Vagina (tissue), 2 donors: ENCODE results near the gene CUL4B. TPM values are rescaled to one million over a fixed set of nuclear protein-coding genes. Genes with fewer than 3 reads are reported as not detected.

Experiments
- DNase-seq, 2 donors: peaks; one replicate each; pipeline ENCODE4 v3.0.0-alpha.2; 2017; ENCODE audit errors: extremely low spot score in 2 of 2
- H3K27ac ChIP-seq: fragments of 200-600 bp; sonication (generic); one replicate; pipeline ENCODE4 v1.5.1; 2019
- H3K27me3 ChIP-seq: fragments of 200-600 bp; sonication (generic); one replicate; pipeline ENCODE4 v1.5.1; 2019
- H3K36me3 ChIP-seq, 2 donors: fragments of 200-600 bp; sonication (generic); one replicate each; pipeline ENCODE4 v1.5.1; 2017 to 2019
- H3K4me1 ChIP-seq: fragments of 200-600 bp; sonication (generic); one replicate; pipeline ENCODE4 v1.5.1; 2019
- H3K4me3 ChIP-seq, 2 donors: fragments of 200-600 bp; sonication (generic); 1 replicate in 1 of 2; 2 replicates in 1 of 2; pipeline ENCODE4 v1.5.1; 2016 to 2019
- H3K9me3 ChIP-seq: fragments of 200-600 bp; sonication (generic); one replicate; pipeline ENCODE4 v1.5.1; 2019
- CTCF ChIP-seq, 3 experiments: fragments of 450-650 bp in 2 of 3; fragments of 200-600 bp in 1 of 3; sonication (generic) in 1 of 3; IDR thresholded peaks; one replicate each; pipeline ENCODE4 v1.5.1; 2017 to 2019; ENCODE audit warnings: antibody characterized with exemption in 3 of 3, mild to moderate bottlenecking in 2 of 3, moderate library complexity in 2 of 3
- POLR2A ChIP-seq, 2 donors: fragments of 450-650 bp; IDR thresholded peaks; one replicate each; pipeline ENCODE4 v1.6.1; 2017; ENCODE audit warnings: antibody characterized with exemption in 2 of 2, mild to moderate bottlenecking in 2 of 2, moderate library complexity in 2 of 2
- POLR2AphosphoS5 ChIP-seq, 2 donors: sonication (generic); formaldehyde crosslinking; IDR thresholded peaks; one replicate each; pipeline ENCODE4 v1.9.0; 2017; ENCODE audit warnings: antibody characterized with exemption in 2 of 2, mild to moderate bottlenecking in 2 of 2, low read depth in 1 of 2; ENCODE audit not compliant: insufficient read depth in 1 of 2
- intact Hi-C: fragments of 100-400 bp; cut with DNase I; formaldehyde crosslinking; loops from one replicate; pipeline ENCODE4 v1.15.1; 2023
- total RNA-seq: library from RNA; depleted of rRNA; stranded (reverse); fragments of >200 nt; gene quantifications from one replicate; pipeline ENCODE4 v1.2.3, GENCODE V29; 2016

The CUL4B gene
- total RNA-seq, 1 donor from 2014 or later, result 31.7 TPM

GRCh38 chrX:120522820-120523219, 37.9 kb downstream of the CUL4B start:
- no peak for DNase-seq
- Histone ChIP-seq H3K36me3 (peaks cover 0 to 12% of the 10 kb centered on the region in 2 donors), H3K27me3 (no peaks in the 10 kb centered on the region), H3K4me3 (no peak overlapping the region), H3K9me3 (no peaks in the 10 kb centered on the region), H3K4me1 (no peaks in the 10 kb centered on the region), H3K27ac (no peak overlapping the region)
- TF ChIP-seq POLR2AphosphoS5 (IDR thresholded peaks at IDR 0.05; ENCODE audit: insufficient read depth in 1 of 2, low read depth in 1 of 2) (no peak), POLR2A (IDR thresholded peaks at IDR 0.05) (no peak), CTCF (IDR thresholded peaks at IDR 0.05) (no peak)
- intact Hi-C loops, result no loop called here

GRCh38 chrX:120517936-120518335, 42.8 kb downstream of the CUL4B start:
- no peak overlapping the region for H3K27ac ChIP-seq
- no peaks in the 10 kb centered on the region for H3K4me1 ChIP-seq
- no peaks in the 10 kb centered on the region for H3K36me3 ChIP-seq
- TF ChIP-seq CTCF (IDR thresholded peaks at IDR 0.05) (no peak), POLR2AphosphoS5 (IDR thresholded peaks at IDR 0.05; ENCODE audit: insufficient read depth in 1 of 2, low read depth in 1 of 2) (no peak), POLR2A (IDR thresholded peaks at IDR 0.05) (no peak)
- no peak for DNase-seq
- intact Hi-C loops, result no loop called here
- no peaks in the 10 kb centered on the region for H3K27me3 ChIP-seq
- no peak overlapping the region for H3K4me3 ChIP-seq
- no peaks in the 10 kb centered on the region for H3K9me3 ChIP-seq

- intact Hi-C loops, result no loop called here
- H3K4me3 ChIP-seq, result no peak overlapping the region
- no peak for TF ChIP-seq POLR2AphosphoS5 (IDR thresholded peaks at IDR 0.05; ENCODE audit: insufficient read depth in 1 of 2, low read depth in 1 of 2)
- TF ChIP-seq POLR2A (IDR thresholded peaks at IDR 0.05), result no peak
- TF ChIP-seq CTCF (IDR thresholded peaks at IDR 0.05), result no peak
- no peaks in the 10 kb centered on the region for H3K27me3 ChIP-seq
- no peaks in the 10 kb centered on the region for H3K9me3 ChIP-seq
- H3K4me1 ChIP-seq, result no peaks in the 10 kb centered on the region
- no peak overlapping the region for H3K27ac ChIP-seq
- no peak for DNase-seq
- no peaks in the 10 kb centered on the region for H3K36me3 ChIP-seq
Measured at GRCh38 chrX:120514236-120514635, 46.5 kb downstream of the CUL4B start.

- intact Hi-C loops, result no loop called here
- Histone ChIP-seq H3K4me1 (no peaks in the 10 kb centered on the region), H3K4me3 (no peak overlapping the region), H3K9me3 (no peaks in the 10 kb centered on the region), H3K27ac (no peak overlapping the region), H3K36me3 (no peaks in the 10 kb centered on the region), H3K27me3 (no peaks in the 10 kb centered on the region)
- no peak for TF ChIP-seq POLR2AphosphoS5 (IDR thresholded peaks at IDR 0.05; ENCODE audit: insufficient read depth in 1 of 2, low read depth in 1 of 2)
- DNase-seq, result no peak
Measured at GRCh38 chrX:120512627-120513026, 48.1 kb downstream of the CUL4B start.

- TF ChIP-seq POLR2A (IDR thresholded peaks at IDR 0.05) (no peak), POLR2AphosphoS5 (IDR thresholded peaks at IDR 0.05; ENCODE audit: insufficient read depth in 1 of 2, low read depth in 1 of 2) (no peak), CTCF (IDR thresholded peaks at IDR 0.05) (no peak)
- DNase-seq, result no peak
- Histone ChIP-seq H3K4me3 (no peak overlapping the region), H3K27me3 (no peaks in the 10 kb centered on the region), H3K4me1 (no peaks in the 10 kb centered on the region), H3K27ac (no peak overlapping the region), H3K36me3 (no peaks in the 10 kb centered on the region), H3K9me3 (no peaks in the 10 kb centered on the region)
- intact Hi-C loops, result no loop called here
Measured at GRCh38 chrX:120512222-120512621, 48.5 kb downstream of the CUL4B start.

- Histone ChIP-seq H3K36me3 (no peaks in the 10 kb centered on the region), H3K4me3 (no peak overlapping the region), H3K9me3 (no peaks in the 10 kb centered on the region), H3K27me3 (no peaks in the 10 kb centered on the region), H3K27ac (no peak overlapping the region), H3K4me1 (no peaks in the 10 kb centered on the region)
- intact Hi-C loops, result no loop called here
- TF ChIP-seq POLR2A (IDR thresholded peaks at IDR 0.05) (no peak), POLR2AphosphoS5 (IDR thresholded peaks at IDR 0.05; ENCODE audit: insufficient read depth in 1 of 2, low read depth in 1 of 2) (no peak), CTCF (IDR thresholded peaks at IDR 0.05) (no peak)
- no peak for DNase-seq
Measured at GRCh38 chrX:120504569-120504968, 56.2 kb downstream of the CUL4B start.
